HEK293 (cell line): ENCODE measurements around the gene MAMDC2.

ENCODE experiments used
- CTCF ChIP-seq: fragments of 450-650 bp; formaldehyde crosslinking; IDR thresholded peaks from 2 replicates; pipeline ENCODE4 v1.5.1; 2016; ENCODE audit warnings: missing biosample characterization, missing genetic modification characterization
- PBX3 ChIP-seq: sonication (generic); formaldehyde crosslinking; IDR thresholded peaks from 2 replicates; pipeline ENCODE4 v1.8.1; 2022; ENCODE audit warnings: mild to moderate bottlenecking, moderate library complexity, missing genetic modification reagents
- YY1 ChIP-seq: fragments of 450-650 bp; formaldehyde crosslinking; IDR thresholded peaks from 2 replicates; pipeline ENCODE4 v1.5.1; 2018; ENCODE audit warnings: missing biosample characterization, missing genetic modification characterization
- ZNF140 ChIP-seq: fragments of 450-650 bp; formaldehyde crosslinking; IDR thresholded peaks from 2 replicates; pipeline ENCODE4 v1.5.1; 2016; ENCODE audit warnings: missing biosample characterization, missing genetic modification characterization
- ZNF18 ChIP-seq: fragments of 450-650 bp; formaldehyde crosslinking; IDR thresholded peaks from 2 replicates; pipeline ENCODE4 v1.5.1; 2016; ENCODE audit warnings: missing biosample characterization, missing genetic modification characterization
- ZNF223 ChIP-seq: fragments of 450-650 bp; formaldehyde crosslinking; IDR thresholded peaks from 2 replicates; pipeline ENCODE4 v1.5.1; 2016; ENCODE audit warnings: missing biosample characterization, missing genetic modification characterization
- ZNF239 ChIP-seq: fragments of 450-650 bp; formaldehyde crosslinking; IDR thresholded peaks from 2 replicates; pipeline ENCODE4 v1.5.1; 2016; ENCODE audit warnings: missing biosample characterization, missing genetic modification characterization
- ZNF311 ChIP-seq: fragments of 450-650 bp; formaldehyde crosslinking; IDR thresholded peaks from 2 replicates; pipeline ENCODE4 v1.5.1; 2017; ENCODE audit warnings: missing biosample characterization, missing genetic modification characterization, borderline replicate concordance
- ZNF521 ChIP-seq: fragments of 450-650 bp; formaldehyde crosslinking; IDR thresholded peaks from 2 replicates; pipeline ENCODE4 v1.5.1; 2017; ENCODE audit warnings: missing biosample characterization, mild to moderate bottlenecking, missing genetic modification characterization
- ZNF707 ChIP-seq: fragments of 450-650 bp; formaldehyde crosslinking; IDR thresholded peaks from 2 replicates; pipeline ENCODE4 v1.5.1; 2016; ENCODE audit warnings: missing biosample characterization, missing genetic modification characterization
- ZNF837 ChIP-seq: fragments of 450-650 bp; formaldehyde crosslinking; IDR thresholded peaks from 2 replicates; pipeline ENCODE4 v1.5.1; 2016; ENCODE audit warnings: missing biosample characterization, missing genetic modification characterization
- TF ChIP-seq, protein P1 (sequence below): fragments of 450-650 bp; formaldehyde crosslinking; IDR thresholded peaks from 2 replicates; pipeline ENCODE4 v1.5.1; 2016; ENCODE audit warnings: missing biosample characterization, missing genetic modification characterization
- TF ChIP-seq, protein P2 (sequence below): fragments of 450-650 bp; IDR thresholded peaks from 2 replicates; pipeline ENCODE4 v1.5.1; 2018; ENCODE audit warnings: missing biosample characterization, missing genetic modification characterization
- TF ChIP-seq, protein P3 (sequence below): fragments of 450-650 bp; formaldehyde crosslinking; IDR thresholded peaks from 2 replicates; pipeline ENCODE4 v1.5.1; 2016; ENCODE audit warnings: missing biosample characterization, missing genetic modification characterization

GRCh38 chr9:70133253-70134208 is 89.9 kb downstream of the MAMDC2 start:
- TF ChIP-seq ZNF837 (tag by site-specific recombination) (no peak), CTCF (tag by site-specific recombination) (no peak), ZNF311 (tag by site-specific recombination) (no peak), ZNF223 (tag by site-specific recombination) (no peak), YY1 (tag by site-specific recombination) (no peak), ZNF707 (tag by site-specific recombination) (no peak), PBX3 (no peak), ZNF239 (tag by site-specific recombination) (no peak), ZNF18 (no peak), ZNF521 (tag by site-specific recombination) (no peak), ZNF140 (tag by site-specific recombination) (no peak)
- TF ChIP-seq, protein P1, sequence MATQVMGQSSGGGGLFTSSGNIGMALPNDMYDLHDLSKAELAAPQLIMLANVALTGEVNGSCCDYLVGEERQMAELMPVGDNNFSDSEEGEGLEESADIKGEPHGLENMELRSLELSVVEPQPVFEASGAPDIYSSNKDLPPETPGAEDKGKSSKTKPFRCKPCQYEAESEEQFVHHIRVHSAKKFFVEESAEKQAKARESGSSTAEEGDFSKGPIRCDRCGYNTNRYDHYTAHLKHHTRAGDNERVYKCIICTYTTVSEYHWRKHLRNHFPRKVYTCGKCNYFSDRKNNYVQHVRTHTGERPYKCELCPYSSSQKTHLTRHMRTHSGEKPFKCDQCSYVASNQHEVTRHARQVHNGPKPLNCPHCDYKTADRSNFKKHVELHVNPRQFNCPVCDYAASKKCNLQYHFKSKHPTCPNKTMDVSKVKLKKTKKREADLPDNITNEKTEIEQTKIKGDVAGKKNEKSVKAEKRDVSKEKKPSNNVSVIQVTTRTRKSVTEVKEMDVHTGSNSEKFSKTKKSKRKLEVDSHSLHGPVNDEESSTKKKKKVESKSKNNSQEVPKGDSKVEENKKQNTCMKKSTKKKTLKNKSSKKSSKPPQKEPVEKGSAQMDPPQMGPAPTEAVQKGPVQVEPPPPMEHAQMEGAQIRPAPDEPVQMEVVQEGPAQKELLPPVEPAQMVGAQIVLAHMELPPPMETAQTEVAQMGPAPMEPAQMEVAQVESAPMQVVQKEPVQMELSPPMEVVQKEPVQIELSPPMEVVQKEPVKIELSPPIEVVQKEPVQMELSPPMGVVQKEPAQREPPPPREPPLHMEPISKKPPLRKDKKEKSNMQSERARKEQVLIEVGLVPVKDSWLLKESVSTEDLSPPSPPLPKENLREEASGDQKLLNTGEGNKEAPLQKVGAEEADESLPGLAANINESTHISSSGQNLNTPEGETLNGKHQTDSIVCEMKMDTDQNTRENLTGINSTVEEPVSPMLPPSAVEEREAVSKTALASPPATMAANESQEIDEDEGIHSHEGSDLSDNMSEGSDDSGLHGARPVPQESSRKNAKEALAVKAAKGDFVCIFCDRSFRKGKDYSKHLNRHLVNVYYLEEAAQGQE (tag by site-specific recombination) = no peak
- TF ChIP-seq, protein P2, sequence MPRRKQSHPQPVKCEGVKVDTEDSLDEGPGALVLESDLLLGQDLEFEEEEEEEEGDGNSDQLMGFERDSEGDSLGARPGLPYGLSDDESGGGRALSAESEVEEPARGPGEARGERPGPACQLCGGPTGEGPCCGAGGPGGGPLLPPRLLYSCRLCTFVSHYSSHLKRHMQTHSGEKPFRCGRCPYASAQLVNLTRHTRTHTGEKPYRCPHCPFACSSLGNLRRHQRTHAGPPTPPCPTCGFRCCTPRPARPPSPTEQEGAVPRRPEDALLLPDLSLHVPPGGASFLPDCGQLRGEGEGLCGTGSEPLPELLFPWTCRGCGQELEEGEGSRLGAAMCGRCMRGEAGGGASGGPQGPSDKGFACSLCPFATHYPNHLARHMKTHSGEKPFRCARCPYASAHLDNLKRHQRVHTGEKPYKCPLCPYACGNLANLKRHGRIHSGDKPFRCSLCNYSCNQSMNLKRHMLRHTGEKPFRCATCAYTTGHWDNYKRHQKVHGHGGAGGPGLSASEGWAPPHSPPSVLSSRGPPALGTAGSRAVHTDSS (tag by site-specific recombination) = no peak
- TF ChIP-seq, protein P3, sequence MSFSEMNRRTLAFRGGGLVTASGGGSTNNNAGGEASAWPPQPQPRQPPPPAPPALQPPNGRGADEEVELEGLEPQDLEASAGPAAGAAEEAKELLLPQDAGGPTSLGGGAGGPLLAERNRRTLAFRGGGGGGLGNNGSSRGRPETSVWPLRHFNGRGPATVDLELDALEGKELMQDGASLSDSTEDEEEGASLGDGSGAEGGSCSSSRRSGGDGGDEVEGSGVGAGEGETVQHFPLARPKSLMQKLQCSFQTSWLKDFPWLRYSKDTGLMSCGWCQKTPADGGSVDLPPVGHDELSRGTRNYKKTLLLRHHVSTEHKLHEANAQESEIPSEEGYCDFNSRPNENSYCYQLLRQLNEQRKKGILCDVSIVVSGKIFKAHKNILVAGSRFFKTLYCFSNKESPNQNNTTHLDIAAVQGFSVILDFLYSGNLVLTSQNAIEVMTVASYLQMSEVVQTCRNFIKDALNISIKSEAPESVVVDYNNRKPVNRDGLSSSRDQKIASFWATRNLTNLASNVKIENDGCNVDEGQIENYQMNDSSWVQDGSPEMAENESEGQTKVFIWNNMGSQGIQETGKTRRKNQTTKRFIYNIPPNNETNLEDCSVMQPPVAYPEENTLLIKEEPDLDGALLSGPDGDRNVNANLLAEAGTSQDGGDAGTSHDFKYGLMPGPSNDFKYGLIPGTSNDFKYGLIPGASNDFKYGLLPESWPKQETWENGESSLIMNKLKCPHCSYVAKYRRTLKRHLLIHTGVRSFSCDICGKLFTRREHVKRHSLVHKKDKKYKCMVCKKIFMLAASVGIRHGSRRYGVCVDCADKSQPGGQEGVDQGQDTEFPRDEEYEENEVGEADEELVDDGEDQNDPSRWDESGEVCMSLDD (tag by site-specific recombination) = no peak
